Measurements from ENCODE around the gene TMEM184A.

- peak; percentile 2 for TF ChIP-seq POLR2A (IDR thresholded peaks at IDR 0.05; ENCODE audit: low read depth, low read length)
- no peak for TF ChIP-seq CTCF (conservative IDR thresholded peaks at IDR 0.05; ENCODE audit: low read depth, low read length)
Measured at GRCh38 chr7:1530946-1531262, 25.1 kb downstream of the TMEM184A start.
